GM12875 (cell line): ENCODE measurements around the gene C1orf226.

ENCODE experiments used
- H3K4me3 ChIP-seq: one replicate; pipeline ENCODE4 v1.5.1; 2011; ENCODE audit warnings: low read depth, low read length, control low read depth
- CTCF ChIP-seq: IDR thresholded peaks from 2 replicates; pipeline ENCODE4 v1.5.1; 2011; ENCODE audit warnings: low read depth, mild to moderate bottlenecking, control low read depth, inconsistent platforms, low read length, moderate library complexity, borderline replicate concordance; ENCODE audit not compliant: insufficient read depth

Gene C1orf226

GRCh38 chr1:162381383-162381782, at the start of gene C1orf226:
Gene C1orf226, plus strand, starts transcription at chr1:162381728. Its CDS starts 174 bp downstream, at chr1:162381902.
- H3K4me3 ChIP-seq, result no peak within 1 kb of the TSS
- TF ChIP-seq CTCF, result no peak

GRCh38 chr1:162333991-162334390, 47.5 kb upstream of the C1orf226 start:
- H3K4me3 ChIP-seq, result no peak overlapping the region
- TF ChIP-seq CTCF, result no peak

GRCh38 chr1:162335126-162335525, 46.4 kb upstream of the C1orf226 start:
- no peak for TF ChIP-seq CTCF
- H3K4me3 ChIP-seq, result no peak overlapping the region

GRCh38 chr1:162336621-162337285, 44.8 kb upstream of the C1orf226 start:
- TF ChIP-seq CTCF, result no peak
- no peak overlapping the region for H3K4me3 ChIP-seq

GRCh38 chr1:162342452-162342983, 39.0 kb upstream of the C1orf226 start:
- TF ChIP-seq CTCF, result no peak
- H3K4me3 ChIP-seq, result no peak overlapping the region

GRCh38 chr1:162343470-162343869, 38.1 kb upstream of the C1orf226 start:
- TF ChIP-seq CTCF, result no peak
- no peak overlapping the region for H3K4me3 ChIP-seq

- TF ChIP-seq CTCF, result no peak
- H3K4me3 ChIP-seq, result no peak overlapping the region
Observed at GRCh38 chr1:162347281-162347680, 34.2 kb upstream of the C1orf226 start.
